HepG2 (cell line): ENCODE results near the gene LYRM7.

ENCODE experiments used
- CHD4 ChIP-seq: fragments of 200-600 bp; sonication (generic); IDR thresholded peaks from 2 replicates; pipeline ENCODE4 v1.7.0; 2017; ENCODE audit warnings: mild to moderate bottlenecking, low read length, borderline replicate concordance
- POLR2AphosphoS5 ChIP-seq: IDR thresholded peaks from 2 replicates; pipeline ENCODE4 v1.6.1; 2012; ENCODE audit warnings: low read depth, low read length
- SRF ChIP-seq: IDR thresholded peaks from 2 replicates; pipeline ENCODE4 v1.6.1; 2011; ENCODE audit warnings: mild to moderate bottlenecking, low read depth, low read length, moderate library complexity
- YY1 ChIP-seq: IDR thresholded peaks from 2 replicates; pipeline ENCODE4 v1.6.1; 2011; ENCODE audit warnings: low read length, low read depth, moderate library complexity, mild to moderate bottlenecking; ENCODE audit not compliant: insufficient read depth, insufficient replicate concordance
- ZFP90 ChIP-seq: sonication (generic); formaldehyde crosslinking; IDR thresholded peaks from 2 replicates; pipeline ENCODE4 v1.8.0; 2022; ENCODE audit warnings: missing genetic modification reagents, mild to moderate bottlenecking, inconsistent platforms, borderline replicate concordance
- ZNF205 ChIP-seq: IDR thresholded peaks from 2 replicates; pipeline ENCODE4 v1.6.1; 2018; ENCODE audit warnings: missing biosample characterization, missing genetic modification reagents
- ZNF430 ChIP-seq: sonication (generic); formaldehyde crosslinking; IDR thresholded peaks from 2 replicates; pipeline ENCODE4 v1.9.0; 2021; ENCODE audit warnings: mild to moderate bottlenecking, missing genetic modification reagents

DNA sequence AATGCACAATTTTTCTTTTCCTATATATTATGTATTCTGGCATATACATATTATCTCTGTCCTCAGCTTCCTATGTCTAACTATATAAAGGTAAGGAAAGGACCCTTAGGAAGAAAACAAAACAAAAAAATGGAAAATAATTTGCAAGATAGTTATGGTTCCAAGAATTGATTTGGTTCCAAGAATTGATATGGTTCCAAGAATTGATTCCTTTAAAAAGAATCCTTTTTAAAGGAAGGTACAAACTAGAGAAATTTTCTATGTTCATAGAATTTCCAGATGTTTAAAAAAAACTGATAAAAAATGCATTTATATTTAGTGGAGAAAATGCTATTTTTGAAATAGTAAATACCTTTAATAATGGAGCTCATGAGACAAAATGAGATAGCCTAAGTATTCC is 12.1 kb downstream of the LYRM7 start:
- TF ChIP-seq SRF (no peak), ZNF430 (CRISPR knock-in tag) (no peak), ZNF205 (CRISPR knock-in tag) (no peak), YY1 (no peak), ZFP90 (CRISPR knock-in tag) (no peak), POLR2AphosphoS5 (no peak), CHD4 (no peak)
